NCI-H2171 (cell line): ENCODE measurements around the gene FRYL.
A peak's percentile ranks its signal among the peaks of the same experiment; 100 is the strongest.

ENCODE experiments used
- DNase-seq: peaks from one replicate; lab custom pipeline; 2025; lab: John Stamatoyannopoulos, UW

FRYL gene

GRCh38 chr4:48557478-48557877 lies 222.6 kb downstream of the FRYL start:
- DNase-seq: no peak

- DNase-seq: no peak
These were observed 223.8 kb downstream of the FRYL start for GRCh38 chr4:48556268-48556667.

GRCh38 chr4:48554606-48555005 lies 225.5 kb downstream of the FRYL start:
- no peak for DNase-seq

- no peak for DNase-seq
These were observed 226.4 kb downstream of the FRYL start for GRCh38 chr4:48553720-48554119.

GRCh38 chr4:48546336-48546735 lies 233.7 kb downstream of the FRYL start:
- DNase-seq: peak; percentile 1

- no peak for DNase-seq
These were observed 236.3 kb downstream of the FRYL start for GRCh38 chr4:48543796-48544195.

GRCh38 chr4:48542888-48543287 lies 237.2 kb downstream of the FRYL start:
- DNase-seq: no peak

- no peak for DNase-seq
These were observed 240.5 kb downstream of the FRYL start for GRCh38 chr4:48539597-48539996.

GRCh38 chr4:48538358-48538757 lies 241.7 kb downstream of the FRYL start:
- no peak for DNase-seq

- DNase-seq: no peak
These were observed 253.7 kb downstream of the FRYL start for GRCh38 chr4:48526406-48526805.

GRCh38 chr4:48518143-48518542 lies 261.9 kb downstream of the FRYL start:
- DNase-seq: no peak

GRCh38 chr4:48509543-48509942 lies 270.5 kb downstream of the FRYL start:
- DNase-seq: no peak

GRCh38 chr4:48506716-48507115 lies 273.4 kb downstream of the FRYL start:
- no peak for DNase-seq

GRCh38 chr4:48504352-48504751 lies 275.7 kb downstream of the FRYL start:
- no peak for DNase-seq

GRCh38 chr4:48504026-48504330 lies 276.1 kb downstream of the FRYL start:
- DNase-seq: no peak

GRCh38 chr4:48503233-48504025 lies 276.6 kb downstream of the FRYL start:
- DNase-seq: no peak

GRCh38 chr4:48499551-48500066 lies 280.5 kb downstream of the FRYL start:
- DNase-seq: no peak

- DNase-seq: no peak
These were observed 281.2 kb downstream of the FRYL start for GRCh38 chr4:48498895-48499294.

- DNase-seq: no peak
These were observed 284.1 kb downstream of the FRYL start for GRCh38 chr4:48495941-48496340.

- DNase-seq: no peak
These were observed 286.5 kb downstream of the FRYL start for GRCh38 chr4:48493452-48494100.

- no peak for DNase-seq
These were observed 288.4 kb downstream of the FRYL start for GRCh38 chr4:48491514-48492176.

GRCh38 chr4:48490680-48491513 lies 289.2 kb downstream of the FRYL start:
- no peak for DNase-seq
